ENCODE measurements around the gene SLC9A3.
A peak's percentile ranks its signal among the peaks of the same experiment; 100 is the strongest.

SLC9A3 gene

DNA sequence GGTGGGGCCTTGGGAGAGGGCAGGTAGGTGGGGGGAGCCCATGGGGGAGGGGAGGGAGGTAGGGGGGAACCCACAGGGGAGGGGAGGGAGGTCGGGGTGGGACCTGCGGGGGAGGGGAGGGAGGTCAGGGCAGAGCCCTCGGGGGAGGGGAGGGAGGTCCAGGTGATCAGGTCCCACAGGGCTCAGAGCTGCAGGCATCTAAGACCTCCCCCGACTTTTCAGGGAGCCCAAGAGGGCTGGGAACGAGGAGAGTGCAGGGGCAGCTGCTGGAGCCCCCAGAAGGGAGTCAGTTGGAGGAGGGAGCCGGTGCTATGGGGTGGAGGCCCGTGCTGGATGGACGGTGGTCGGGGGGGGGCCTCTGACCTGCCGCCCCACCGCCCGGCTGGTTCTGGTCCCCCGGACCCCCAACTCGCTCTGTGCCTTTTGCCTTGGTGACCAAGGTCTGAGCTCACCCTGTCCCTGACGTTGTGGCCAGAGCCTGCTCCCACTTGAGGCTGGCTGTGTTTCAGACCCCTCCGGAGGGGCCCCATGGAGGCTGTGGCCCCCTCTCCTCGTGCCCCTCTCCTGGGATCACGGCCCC lies 31.8 kb downstream of the SLC9A3 start:
- no peak for TF ChIP-seq CTCF (IDR thresholded peaks at IDR 0.05; ENCODE audit: poor library complexity, severe bottlenecking)
- peaks cover 47% of the 10 kb centered on the region for H3K27me3 ChIP-seq (ENCODE audit: insufficient read depth, poor library complexity, severe bottlenecking)
- ATAC-seq (ENCODE audit: low read depth) (no peak), DNase-seq (ENCODE audit: low spot score) (no peak)
- H3K27ac ChIP-seq (ENCODE audit: poor library complexity, severe bottlenecking), result no peak overlapping the region
- H3K36me3 ChIP-seq (ENCODE audit: low read depth), result no peaks in the 10 kb centered on the region
- no peaks in the 10 kb centered on the region for H3K4me1 ChIP-seq (ENCODE audit: insufficient read depth, poor library complexity, severe bottlenecking)
- H3K4me3 ChIP-seq (ENCODE audit: severe bottlenecking), result no peak overlapping the region
- H3K9me3 ChIP-seq (ENCODE audit: severe bottlenecking), result no peaks in the 10 kb centered on the region

DNA sequence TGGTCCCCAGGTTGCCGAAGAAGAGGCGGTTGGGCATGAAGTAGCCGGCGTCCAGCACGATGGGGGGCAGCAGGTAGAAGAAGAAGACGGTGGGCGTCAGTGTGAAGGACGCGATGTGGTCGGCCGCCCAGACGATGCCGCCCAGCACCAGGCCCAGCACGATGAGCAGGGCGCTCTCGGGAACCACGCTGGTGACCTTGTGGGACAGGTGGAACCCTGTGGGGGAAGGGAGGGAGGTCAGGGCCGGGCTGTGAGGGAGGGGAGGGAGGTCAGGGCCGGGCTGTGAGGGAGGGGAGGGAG lies 32.4 kb downstream of the SLC9A3 start:
- Histone ChIP-seq H3K27me3 (ENCODE audit: insufficient read depth, poor library complexity, severe bottlenecking) (peaks cover 41% of the 10 kb centered on the region), H3K4me1 (ENCODE audit: insufficient read depth, poor library complexity, severe bottlenecking) (no peaks in the 10 kb centered on the region), H3K36me3 (ENCODE audit: low read depth) (no peaks in the 10 kb centered on the region), H3K4me3 (ENCODE audit: severe bottlenecking) (no peak overlapping the region), H3K9me3 (ENCODE audit: severe bottlenecking) (no peaks in the 10 kb centered on the region), H3K27ac (ENCODE audit: poor library complexity, severe bottlenecking) (no peak overlapping the region)
- ATAC-seq (ENCODE audit: low read depth), result no peak
- no peak for TF ChIP-seq CTCF (IDR thresholded peaks at IDR 0.05; ENCODE audit: poor library complexity, severe bottlenecking)
- DNase-seq (ENCODE audit: low spot score), result no peak

GRCh38 chr5:491119-491855 lies 33.0 kb downstream of the SLC9A3 start:
- DNase-seq (ENCODE audit: low spot score) (no peak), ATAC-seq (ENCODE audit: low read depth) (no peak)
- TF ChIP-seq CTCF (IDR thresholded peaks at IDR 0.05; ENCODE audit: poor library complexity, severe bottlenecking), result no peak
- no peaks in the 10 kb centered on the region for H3K36me3 ChIP-seq (ENCODE audit: low read depth)
- no peaks in the 10 kb centered on the region for H3K4me1 ChIP-seq (ENCODE audit: insufficient read depth, poor library complexity, severe bottlenecking)
- H3K27me3 ChIP-seq (ENCODE audit: insufficient read depth, poor library complexity, severe bottlenecking), result peaks cover 36% of the 10 kb centered on the region
- H3K27ac ChIP-seq (ENCODE audit: poor library complexity, severe bottlenecking), result no peak overlapping the region
- H3K4me3 ChIP-seq (ENCODE audit: severe bottlenecking), result no peak overlapping the region
- no peaks in the 10 kb centered on the region for H3K9me3 ChIP-seq (ENCODE audit: severe bottlenecking)

GRCh38 chr5:490116-491106 lies 33.8 kb downstream of the SLC9A3 start:
- DNase-seq (ENCODE audit: low spot score), result no peak
- Histone ChIP-seq H3K36me3 (ENCODE audit: low read depth) (no peaks in the 10 kb centered on the region), H3K4me1 (ENCODE audit: insufficient read depth, poor library complexity, severe bottlenecking) (no peaks in the 10 kb centered on the region), H3K27ac (ENCODE audit: poor library complexity, severe bottlenecking) (no peak overlapping the region), H3K27me3 (ENCODE audit: insufficient read depth, poor library complexity, severe bottlenecking) (peaks cover 35% of the 10 kb centered on the region), H3K9me3 (ENCODE audit: severe bottlenecking) (no peaks in the 10 kb centered on the region), H3K4me3 (ENCODE audit: severe bottlenecking) (no peak overlapping the region)
- 0 out of 3 replicates have a peak, but pooled peaks have one; percentile 2 for ATAC-seq (ENCODE audit: low read depth)
- TF ChIP-seq CTCF (IDR thresholded peaks at IDR 0.05; ENCODE audit: poor library complexity, severe bottlenecking), result no peak
